HG02798 (cell line): ENCODE measurements around the gene RPL36.
"Not testable (repeated sequence)": the region's sequence is repeated elsewhere in the genome, so short reads cannot be mapped to it uniquely, and the experiment has no call there.

ENCODE experiments used
- ATAC-seq: cut with Tn5 transposase; IDR thresholded peaks from one replicate; pipeline ENCODE4 v1.9.1; 2021; ENCODE audit warnings: mild to moderate bottlenecking; ENCODE audit not compliant: unreplicated experiment, poor library complexity

RPL36 gene

GRCh38 chr19:5700455-5701092, 10.5 kb downstream of the RPL36 start:
- ATAC-seq, result no peak

GRCh38 chr19:5702053-5702410, 11.9 kb downstream of the RPL36 start:
- ATAC-seq, result not testable (repeated sequence)

GRCh38 chr19:5703819-5704818, 14.0 kb downstream of the RPL36 start:
- no peak for ATAC-seq

- no peak for ATAC-seq
Measured at GRCh38 chr19:5705552-5705951, 15.5 kb downstream of the RPL36 start.

GRCh38 chr19:5706876-5707573, 16.9 kb downstream of the RPL36 start:
- no peak for ATAC-seq

GRCh38 chr19:5707576-5708575, 17.8 kb downstream of the RPL36 start:
- ATAC-seq, result no peak

GRCh38 chr19:5711025-5711424, 20.9 kb downstream of the RPL36 start:
- no peak for ATAC-seq

GRCh38 chr19:5711713-5712161, 21.6 kb downstream of the RPL36 start:
- no peak for ATAC-seq

- ATAC-seq, result no peak
Measured at GRCh38 chr19:5713228-5713627, 23.1 kb downstream of the RPL36 start.

GRCh38 chr19:5714816-5715215, 24.7 kb downstream of the RPL36 start:
- no peak for ATAC-seq

- ATAC-seq, result no peak
Measured at GRCh38 chr19:5717215-5717935, 27.3 kb downstream of the RPL36 start.

GRCh38 chr19:5718037-5718578, 28.0 kb downstream of the RPL36 start:
- ATAC-seq, result no peak

- ATAC-seq, result no peak
Measured at GRCh38 chr19:5718579-5719273, 28.6 kb downstream of the RPL36 start.

- no peak for ATAC-seq
Measured at GRCh38 chr19:5719274-5719960, 29.3 kb downstream of the RPL36 start.

GRCh38 chr19:5719961-5720790, 30.1 kb downstream of the RPL36 start, which contains the start of the genes CATSPERD and LONP1:
CATSPERD (plus strand) TSS chr19:5720637; CDS start chr19:5720738, 101 bp downstream.
LONP1 (minus strand) TSS chr19:5720146; CDS start chr19:5720132, 14 bp downstream.
- peak; percentile 91 for ATAC-seq

- no peak for ATAC-seq
Measured at GRCh38 chr19:5727453-5728050, 37.5 kb downstream of the RPL36 start.
